Stimulated activated naive CD8-positive, alpha-beta T cell treated with anti-CD3 and anti-CD28 coated beads, Interleukin-15, amount 100 ng/mL, for 72 hours (primary cell): ENCODE data around the gene FDXACB1.

Experiments used
- ATAC-seq: fragments of 150-1000 bp; cut with Tn5 transposase; 2 replicates; pipeline ENCODE4 v1.10.0; 2021; ENCODE audit warnings: mild to moderate bottlenecking, moderate library complexity
- DNase-seq, 2 donors: peaks; one replicate each; pipeline ENCODE4 v3.0.0; 2021 to 2022
- H3K27ac Mint-ChIP-seq, 2 donors: one replicate each; pipeline ENCODE4 v1.8.0; 2022; ENCODE audit warnings: mild to moderate bottlenecking in 2 of 2, mixed read lengths in 2 of 2, moderate library complexity in 2 of 2
- H3K27me3 Mint-ChIP-seq: one replicate; pipeline ENCODE4 v1.8.0; 2022; ENCODE audit warnings: mixed read lengths
- H3K4me1 Mint-ChIP-seq: one replicate; pipeline ENCODE4 v1.8.0; 2022; ENCODE audit warnings: mild to moderate bottlenecking, mixed read lengths
- H3K4me3 Mint-ChIP-seq, 2 donors: one replicate each; pipeline ENCODE4 v1.8.0; 2022; ENCODE audit warnings: mild to moderate bottlenecking in 2 of 2, mixed read lengths in 2 of 2, moderate library complexity in 1 of 2
- H3K9me3 Mint-ChIP-seq, 2 donors: one replicate each; pipeline ENCODE4 v1.8.0; 2022; ENCODE audit warnings: mixed read lengths in 2 of 2

The FDXACB1 gene, protein sequence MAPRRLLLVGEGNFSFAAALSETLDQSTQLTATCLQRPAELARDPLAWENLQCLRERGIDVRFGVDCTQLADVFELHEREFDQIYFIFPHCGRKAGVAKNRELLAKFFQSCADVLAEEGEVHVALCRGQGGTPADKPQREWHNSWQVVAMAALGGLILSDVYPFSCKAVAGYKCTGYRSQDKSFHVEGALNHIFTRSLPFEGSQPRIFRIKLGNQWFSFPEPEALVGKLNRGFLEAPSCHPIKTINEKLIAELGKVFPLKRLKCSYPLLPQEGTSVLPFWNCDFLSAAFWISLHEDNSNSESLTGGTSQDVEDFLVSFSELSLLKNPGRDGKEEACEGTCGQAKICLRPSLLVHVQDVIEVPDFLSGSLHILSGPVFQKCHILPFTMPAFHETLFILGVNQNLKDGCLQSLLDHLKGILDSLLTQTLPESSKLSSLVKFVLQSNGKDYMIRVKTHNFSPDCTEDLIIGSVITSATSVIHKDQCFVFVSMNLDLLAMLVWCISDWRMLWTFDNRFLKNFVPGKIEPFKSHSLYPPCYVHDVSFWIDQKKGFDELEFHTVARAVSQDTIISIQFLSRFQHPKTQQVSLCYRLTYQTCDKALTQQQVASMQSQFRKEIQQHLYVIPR

DNA sequence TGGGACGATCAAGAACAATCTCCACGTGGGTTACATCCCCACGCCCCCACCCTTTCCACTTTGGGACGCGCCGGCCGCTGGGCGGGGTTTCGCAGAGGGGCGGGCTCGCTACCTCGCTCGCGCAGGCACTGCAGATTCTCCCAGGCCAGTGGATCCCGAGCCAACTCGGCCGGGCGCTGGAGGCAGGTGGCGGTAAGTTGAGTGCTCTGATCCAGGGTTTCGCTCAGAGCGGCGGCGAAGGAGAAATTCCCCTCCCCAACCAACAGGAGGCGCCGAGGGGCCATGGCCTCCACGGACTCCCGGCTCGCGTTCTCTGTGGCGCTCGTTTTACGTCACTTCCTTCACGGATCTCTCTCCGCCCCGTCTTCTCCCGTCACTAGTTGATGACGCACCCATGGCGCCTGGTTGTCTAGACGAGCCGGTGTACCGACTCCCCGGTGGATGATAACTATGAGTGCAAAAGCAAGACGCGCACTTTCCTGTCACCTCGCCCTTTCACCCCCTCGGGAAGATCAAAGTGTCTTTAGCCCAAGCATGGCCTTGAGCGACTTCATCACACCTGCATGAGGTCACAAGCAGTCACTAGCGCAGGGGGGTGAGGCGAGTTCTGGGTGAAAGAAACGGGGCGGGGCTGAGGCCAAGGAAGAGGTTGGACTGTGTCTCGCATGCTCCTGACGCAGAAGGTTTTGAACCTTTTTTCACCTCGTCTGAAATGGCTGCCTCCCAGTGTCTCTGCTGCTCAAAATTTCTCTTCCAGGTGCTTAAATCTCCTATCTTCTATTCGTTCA, at the start of gene FDXACB1, which contains the start of gene CFAP68:
FDXACB1 (minus strand) TSS at position 317 of the 788 bp plus-strand sequence; CDS start at position 284, 33 bp downstream.
CFAP68 (plus strand) TSS at position 693 of the 788 bp plus-strand sequence; CDS start at position 713, 20 bp downstream.
- Mint-ChIP-seq H3K9me3 (no peaks in the 10 kb centered on the region), H3K27me3 (no peaks in the 10 kb centered on the region), H3K27ac (peak within 1 kb of the TSS; percentile 99 to 100), H3K4me3 (peak within 1 kb of the TSS; percentile 93 to 94), H3K4me1 (peaks cover 18% of the 10 kb centered on the region)
- peak; percentile 97 for ATAC-seq
- DNase-seq, result peak; percentile 95

DNA sequence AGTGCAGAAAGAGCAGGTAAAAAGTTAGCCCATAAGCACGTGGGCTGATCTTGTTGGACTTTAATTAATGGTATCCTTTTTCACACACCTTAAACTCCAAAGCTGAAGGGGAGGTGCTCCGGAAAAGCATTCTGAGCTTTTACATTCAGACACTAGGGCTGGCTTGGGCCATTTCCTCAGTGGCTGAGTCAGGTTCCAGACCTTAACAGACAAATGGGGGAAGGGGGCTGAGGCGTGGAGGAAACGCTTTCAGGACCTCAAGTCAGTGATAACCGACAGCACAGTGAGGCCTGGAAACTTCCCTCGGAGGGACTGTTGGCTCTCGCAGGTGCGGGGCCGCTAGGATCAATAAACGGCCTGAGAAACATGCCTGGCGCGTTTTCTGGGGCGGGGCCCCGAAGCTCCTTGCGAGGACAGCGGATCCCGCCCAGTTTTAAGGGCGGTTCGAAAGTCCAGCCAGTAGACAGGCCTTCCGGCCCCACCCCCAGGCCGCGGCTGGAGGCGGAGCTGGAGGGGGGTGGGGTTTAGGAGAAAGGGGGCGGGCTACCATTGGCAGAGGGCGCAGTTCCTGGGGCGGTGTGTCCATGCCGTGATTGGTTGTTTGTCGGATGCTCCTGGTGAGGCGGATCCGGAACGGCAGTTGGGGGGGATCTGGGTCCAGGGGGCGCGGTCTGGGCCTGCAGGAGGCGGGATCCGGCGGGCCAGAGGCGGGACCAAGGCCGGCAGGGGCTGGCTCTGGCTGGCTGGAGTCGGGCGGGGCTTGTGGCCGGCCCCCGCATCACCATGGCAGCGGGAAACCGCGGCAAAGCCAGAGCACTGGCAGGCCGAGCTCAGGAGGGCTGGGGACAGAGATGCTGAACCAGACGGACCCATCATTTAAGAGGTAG, 47.8 kb upstream of the FDXACB1 start:
- H3K4me3 Mint-ChIP-seq, result peak overlapping the region; percentile 85
- no peaks in the 10 kb centered on the region for H3K9me3 Mint-ChIP-seq
- ATAC-seq (peak; percentile 93), DNase-seq (peak; percentile 96 to 97)
- H3K4me1 Mint-ChIP-seq, result peaks cover 38% of the 10 kb centered on the region
- peaks cover 16% of the 10 kb centered on the region for H3K27me3 Mint-ChIP-seq
- peak overlapping the region; percentile 66 to 93 for H3K27ac Mint-ChIP-seq

DNA sequence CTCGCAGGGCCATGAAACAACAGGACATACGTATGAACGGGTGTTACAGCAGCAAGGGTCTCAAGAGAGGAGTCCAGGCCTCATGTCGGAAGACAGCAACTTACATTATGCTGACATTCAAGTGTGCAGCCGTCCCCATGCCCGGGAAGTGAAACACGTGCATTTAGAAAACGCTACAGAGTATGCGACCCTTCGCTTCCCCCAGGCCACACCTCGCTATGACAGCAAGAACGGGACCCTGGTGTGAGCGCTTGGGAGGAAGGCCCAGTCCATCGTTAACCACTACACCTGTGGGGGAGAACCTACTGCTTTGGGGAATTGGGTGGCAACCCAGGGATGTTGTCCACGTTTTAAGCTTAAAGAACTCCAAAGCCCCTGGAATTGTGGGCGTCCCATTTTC, 47.0 kb upstream of the FDXACB1 start:
- no peak for ATAC-seq
- Mint-ChIP-seq H3K27me3 (peaks cover 17% of the 10 kb centered on the region), H3K9me3 (no peaks in the 10 kb centered on the region), H3K4me1 (peaks cover 37% of the 10 kb centered on the region), H3K27ac (no peak overlapping the region), H3K4me3 (peak overlapping the region; percentile 85)
- no peak for DNase-seq

DNA sequence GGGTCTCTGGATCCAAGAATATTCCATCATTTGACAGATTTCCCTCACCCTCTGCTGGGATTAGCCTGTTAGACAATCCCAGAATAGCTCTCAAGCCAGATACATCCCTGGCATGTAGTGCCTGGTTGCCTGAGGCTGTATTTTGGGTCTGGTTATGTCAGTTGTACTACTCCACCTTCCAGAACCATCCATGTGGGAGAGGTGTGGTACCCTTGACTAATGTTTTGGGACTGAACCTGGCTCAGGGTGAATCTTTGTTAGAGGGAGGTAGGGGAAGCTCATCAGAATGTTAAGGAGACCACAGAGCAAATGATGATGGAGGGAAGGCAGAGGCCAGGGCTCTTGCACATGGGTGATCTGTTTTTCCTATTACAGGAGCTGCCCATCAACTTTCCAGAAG, 45.0 kb upstream of the FDXACB1 start:
- DNase-seq, result no peak
- Mint-ChIP-seq H3K27ac (no peak overlapping the region), H3K4me3 (peak overlapping the region in 1 of 2 donors; percentile 14), H3K4me1 (peaks cover 37% of the 10 kb centered on the region), H3K27me3 (peaks cover 22% of the 10 kb centered on the region), H3K9me3 (no peaks in the 10 kb centered on the region)
- ATAC-seq, result no peak

DNA sequence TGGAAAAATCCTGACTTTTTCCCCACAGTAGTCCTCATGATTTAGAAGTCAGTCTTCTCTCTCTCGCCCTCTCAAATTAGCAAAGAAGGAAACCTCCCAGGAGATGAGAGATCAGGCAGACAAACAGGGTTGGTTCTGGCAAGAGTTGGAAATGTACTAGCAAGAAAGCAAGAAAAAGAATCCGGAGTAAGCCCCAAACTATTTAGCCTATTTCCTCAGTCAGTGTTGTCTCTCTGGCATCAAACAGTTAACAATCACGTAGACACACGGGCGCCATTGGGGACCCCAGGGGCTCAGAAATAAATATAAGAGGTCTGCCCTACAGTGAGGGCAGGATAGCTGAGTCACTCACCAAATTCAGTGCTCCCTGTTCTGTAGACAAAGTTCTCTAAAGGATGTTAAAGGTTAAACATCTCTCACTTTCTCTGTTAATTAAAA, 44.4 kb upstream of the FDXACB1 start:
- Mint-ChIP-seq H3K27me3 (peaks cover 22% of the 10 kb centered on the region), H3K4me3 (no peak overlapping the region), H3K27ac (no peak overlapping the region), H3K9me3 (no peaks in the 10 kb centered on the region), H3K4me1 (peaks cover 37% of the 10 kb centered on the region)
- ATAC-seq (no peak), DNase-seq (no peak)

DNA sequence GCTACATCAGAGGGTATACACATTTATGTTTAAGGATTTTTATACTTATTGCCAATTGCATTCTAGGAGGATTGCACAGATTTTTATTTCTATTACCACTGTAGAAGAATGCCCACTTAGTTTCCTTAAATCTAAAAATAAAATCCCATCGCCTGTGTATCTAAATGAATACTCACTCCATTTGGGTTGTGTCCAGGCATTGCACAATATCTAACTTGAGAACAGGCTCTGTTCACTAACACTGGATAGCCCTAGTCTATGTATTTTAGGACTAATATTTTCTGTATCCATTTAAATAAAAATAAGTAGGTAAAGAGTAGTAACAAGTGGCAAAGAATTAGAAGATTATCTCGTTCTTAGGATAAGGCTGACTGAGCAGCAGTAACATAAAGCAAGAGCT, 43.8 kb upstream of the FDXACB1 start:
- Mint-ChIP-seq H3K4me1 (peaks cover 37% of the 10 kb centered on the region), H3K27ac (no peak overlapping the region), H3K9me3 (no peaks in the 10 kb centered on the region), H3K27me3 (peaks cover 22% of the 10 kb centered on the region), H3K4me3 (no peak overlapping the region)
- no peak for DNase-seq
- ATAC-seq, result no peak

DNA sequence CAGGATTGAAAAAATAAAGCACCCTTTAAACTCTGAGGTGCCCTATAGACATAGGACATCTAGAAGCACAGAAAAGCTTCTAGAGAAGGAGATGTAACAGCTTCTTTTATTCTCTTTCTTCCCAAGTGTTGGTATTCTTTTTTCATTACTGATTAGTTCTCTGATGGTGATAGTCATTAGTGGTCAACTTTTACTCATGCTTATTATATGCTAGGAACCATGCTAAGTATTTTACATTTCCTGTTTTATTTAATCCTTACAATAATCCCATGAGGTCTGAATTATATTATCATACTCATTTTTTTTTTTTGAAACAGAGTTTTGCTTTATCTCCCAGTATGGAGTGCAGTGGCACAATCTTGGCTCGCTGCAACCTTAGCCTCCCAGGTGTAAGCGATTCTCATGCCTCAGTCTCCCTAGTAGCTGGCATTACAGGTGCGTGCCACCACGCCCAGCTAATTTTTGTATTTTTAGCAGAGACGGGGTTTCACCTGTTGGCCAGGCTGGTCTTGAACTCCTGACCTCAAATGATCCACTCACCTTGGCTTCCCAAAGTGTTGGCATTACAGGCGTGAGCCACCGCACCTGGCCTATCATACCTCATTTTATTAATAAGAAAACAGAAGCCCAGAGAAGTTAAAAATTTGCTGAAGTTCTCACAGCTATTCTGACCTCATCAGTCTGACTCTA, 42.7 kb upstream of the FDXACB1 start:
- Mint-ChIP-seq H3K27me3 (peaks cover 31% of the 10 kb centered on the region), H3K4me3 (no peak overlapping the region), H3K9me3 (no peaks in the 10 kb centered on the region), H3K27ac (no peak overlapping the region), H3K4me1 (peaks cover 28% of the 10 kb centered on the region)
- no peak for ATAC-seq
- DNase-seq, result no peak

DNA sequence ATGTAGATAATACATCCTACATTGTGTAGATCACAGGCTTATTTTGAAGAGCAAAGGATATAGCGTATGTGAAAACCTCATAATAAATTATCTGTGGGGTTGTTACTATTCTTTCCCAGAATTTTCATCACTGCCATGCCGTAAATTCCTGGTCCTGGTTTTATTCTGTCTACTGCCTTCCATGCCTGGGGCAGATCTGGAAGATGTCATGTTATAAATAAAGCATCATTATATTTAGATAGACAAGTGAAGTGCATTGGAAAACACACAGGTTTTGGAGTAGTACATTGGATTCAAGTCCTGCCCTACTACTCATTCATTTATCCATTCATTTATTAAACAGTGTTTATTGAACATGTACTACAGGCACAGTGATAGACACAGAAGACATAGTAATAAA, 41.9 kb upstream of the FDXACB1 start:
- Mint-ChIP-seq H3K9me3 (no peaks in the 10 kb centered on the region), H3K27ac (no peak overlapping the region), H3K4me1 (peaks cover 20% of the 10 kb centered on the region), H3K4me3 (no peak overlapping the region), H3K27me3 (peaks cover 38% of the 10 kb centered on the region)
- ATAC-seq, result no peak
- DNase-seq, result no peak

DNA sequence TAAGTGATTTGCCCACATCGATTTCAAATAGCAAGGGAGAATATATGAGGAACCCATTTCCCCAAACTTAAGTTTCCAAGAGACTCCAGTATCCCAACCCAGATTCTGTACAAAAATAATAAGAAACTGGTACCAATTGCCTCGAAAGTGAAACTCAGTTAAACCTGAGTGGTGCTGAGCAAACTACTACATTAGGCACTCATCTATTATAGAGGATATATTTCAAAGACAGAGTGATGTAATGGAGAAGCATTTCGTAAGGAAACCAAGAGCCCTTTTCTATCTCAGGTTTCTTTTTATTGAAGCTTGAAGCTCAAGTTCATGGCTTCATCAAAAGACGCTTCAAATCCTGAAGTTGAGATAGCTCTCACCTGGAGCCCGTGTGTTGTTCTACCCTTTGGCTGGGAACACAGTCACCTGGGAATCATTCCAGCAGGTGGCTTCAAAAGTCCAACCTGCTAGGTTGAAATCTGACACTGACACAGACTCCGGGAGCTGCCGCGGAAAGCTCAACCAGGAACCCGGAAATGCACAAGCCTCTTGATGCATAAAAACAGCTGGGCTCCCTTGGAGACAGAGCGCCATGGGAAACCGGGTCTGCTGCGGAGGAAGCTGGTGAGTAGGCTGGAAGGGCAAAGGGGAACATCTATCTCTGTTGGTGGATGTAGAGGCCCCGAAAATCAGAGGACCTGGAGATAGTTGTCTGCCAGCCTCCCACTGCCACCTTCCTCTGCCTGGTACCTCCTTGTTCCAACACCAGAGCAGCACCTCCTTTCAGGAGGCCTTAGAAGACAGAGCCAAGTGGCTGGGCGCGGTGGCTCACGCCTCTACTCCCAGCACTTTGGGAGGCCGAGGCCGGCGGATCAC, 39.7 kb upstream of the FDXACB1 start, which contains the start of gene C11orf52:
C11orf52 (plus strand) TSS at position 524 of the 867 bp plus-strand sequence; CDS start at position 584, 60 bp downstream.
- Mint-ChIP-seq H3K4me1 (peaks cover 9% of the 10 kb centered on the region), H3K27ac (peak within 1 kb of the TSS in 1 of 2 donors; percentile 12), H3K9me3 (no peaks in the 10 kb centered on the region), H3K4me3 (no peak within 1 kb of the TSS), H3K27me3 (peaks cover 46% of the 10 kb centered on the region)
- DNase-seq (no peak), ATAC-seq (no peak)

DNA sequence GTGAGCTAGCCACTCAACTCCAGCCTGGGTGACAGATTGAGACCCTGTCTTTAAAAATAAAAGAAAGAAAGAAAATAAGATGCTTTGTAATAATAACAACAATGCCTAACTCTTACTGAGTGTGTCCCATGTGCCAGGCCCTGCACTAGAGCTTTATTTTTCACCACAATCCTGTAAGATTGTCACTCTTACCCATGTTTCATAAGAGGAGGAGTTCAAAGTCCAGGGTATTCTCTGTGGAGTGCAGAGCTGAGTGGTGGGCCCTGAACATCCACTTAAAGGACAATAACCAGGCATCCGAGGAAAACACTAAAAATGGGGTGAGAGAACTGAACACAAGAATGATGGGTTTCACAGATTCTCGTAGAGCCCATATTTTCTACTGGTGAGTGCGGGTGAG, 38.8 kb upstream of the FDXACB1 start:
- peaks cover 49% of the 10 kb centered on the region for H3K27me3 Mint-ChIP-seq

DNA sequence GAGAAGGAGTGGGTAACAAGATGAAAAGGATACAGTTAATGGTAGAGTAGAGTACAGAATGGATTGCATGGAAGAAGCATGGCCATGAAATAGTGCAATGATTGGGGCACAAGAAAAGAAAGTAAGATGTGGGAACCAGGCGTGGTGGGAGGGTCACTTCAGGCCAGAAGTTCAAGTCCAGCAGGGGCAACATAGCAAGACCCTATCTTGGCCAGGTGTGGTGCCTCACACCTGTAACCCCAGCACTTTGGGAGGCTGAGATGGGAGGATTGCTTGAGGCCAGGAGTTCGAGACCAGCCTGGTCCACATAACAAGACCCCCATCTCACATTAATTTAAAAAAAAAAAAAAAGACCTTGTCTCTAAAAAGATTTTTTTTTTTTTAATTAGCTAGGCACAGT, 38.3 kb upstream of the FDXACB1 start:
- no peak overlapping the region for H3K27ac Mint-ChIP-seq
- DNase-seq, result no peak
- H3K9me3 Mint-ChIP-seq, result no peaks in the 10 kb centered on the region
- peaks cover 54% of the 10 kb centered on the region for H3K27me3 Mint-ChIP-seq
- no peak overlapping the region for H3K4me3 Mint-ChIP-seq
- H3K4me1 Mint-ChIP-seq, result no peaks in the 10 kb centered on the region
- no peak for ATAC-seq

More for the DNA sequence above, 38.8 kb upstream of the FDXACB1 start:
- H3K27ac Mint-ChIP-seq, result peak overlapping the region in 1 of 2 donors; percentile 12
- H3K9me3 Mint-ChIP-seq, result no peaks in the 10 kb centered on the region
- DNase-seq, result no peak
- ATAC-seq, result no peak
- H3K4me1 Mint-ChIP-seq, result peaks cover under 1% of the 10 kb centered on the region
- no peak overlapping the region for H3K4me3 Mint-ChIP-seq

DNA sequence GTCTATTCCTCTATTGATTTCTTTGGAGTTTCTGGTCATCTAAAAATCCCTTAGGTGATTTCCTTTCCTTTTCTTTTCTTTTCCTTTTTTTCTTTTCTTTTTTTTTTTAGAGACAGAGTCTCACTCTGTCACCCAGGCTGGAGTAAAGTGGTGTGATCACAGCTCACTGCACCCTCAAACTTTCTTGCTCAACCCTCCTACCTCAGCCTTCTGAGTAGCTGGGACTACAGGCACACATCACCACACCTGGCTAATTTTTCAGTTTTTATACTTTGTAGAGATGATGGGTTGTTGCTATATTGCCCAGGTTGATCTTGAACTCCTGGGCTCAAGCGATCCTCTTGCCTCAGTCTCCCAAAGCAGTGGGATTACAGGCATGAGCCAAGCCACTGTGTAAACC, 37.8 kb upstream of the FDXACB1 start:
- Mint-ChIP-seq H3K4me3 (no peak overlapping the region), H3K27me3 (peaks cover 59% of the 10 kb centered on the region), H3K4me1 (no peaks in the 10 kb centered on the region), H3K27ac (peak overlapping the region in 1 of 2 donors; percentile 34), H3K9me3 (no peaks in the 10 kb centered on the region)
- ATAC-seq, result no peak
- DNase-seq, result no peak

DNA sequence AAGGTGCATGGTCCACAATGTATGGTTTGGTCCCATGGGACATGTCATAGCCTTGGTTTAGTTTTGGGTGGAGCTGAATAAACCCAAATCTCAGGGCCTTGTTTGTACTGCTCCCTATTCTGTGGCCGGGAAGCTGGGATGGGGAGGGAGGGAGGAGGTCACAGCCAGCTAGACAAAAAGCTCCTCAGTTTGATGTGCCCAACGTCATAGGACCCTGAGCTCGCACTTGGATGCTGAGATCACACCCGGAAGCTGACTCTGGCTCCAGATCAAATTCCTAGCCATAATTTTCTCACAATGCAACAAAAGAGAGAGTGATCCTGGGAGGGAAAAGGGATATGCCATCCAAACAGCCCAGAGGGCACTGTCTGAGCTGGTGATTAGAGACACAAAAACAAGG, 35.0 kb upstream of the FDXACB1 start:
- Mint-ChIP-seq H3K27me3 (peaks cover 72% of the 10 kb centered on the region), H3K4me1 (no peaks in the 10 kb centered on the region), H3K4me3 (no peak overlapping the region), H3K9me3 (no peaks in the 10 kb centered on the region), H3K27ac (no peak overlapping the region)
- DNase-seq, result no peak
- ATAC-seq, result no peak
